ENCODE results near the gene TRAM2.

Gene TRAM2

GRCh38 chr6:52544602-52545405, 32.1 kb downstream of the TRAM2 start:
- DNase-seq = no peak

- DNase-seq = no peak
These were observed 32.9 kb downstream of the TRAM2 start for GRCh38 chr6:52543729-52544601.

- DNase-seq = no peak
These were observed 33.6 kb downstream of the TRAM2 start for GRCh38 chr6:52543262-52543661.

- no peak for DNase-seq
These were observed 35.7 kb downstream of the TRAM2 start for GRCh38 chr6:52541135-52541534.

- no peak for DNase-seq
These were observed 36.5 kb downstream of the TRAM2 start for GRCh38 chr6:52540286-52540902.

- DNase-seq = no peak
These were observed 37.3 kb downstream of the TRAM2 start for GRCh38 chr6:52539607-52540006.

- DNase-seq = no peak
These were observed 37.9 kb downstream of the TRAM2 start for GRCh38 chr6:52538901-52539354.

- no peak for DNase-seq
These were observed 38.5 kb downstream of the TRAM2 start for GRCh38 chr6:52538252-52538900.

GRCh38 chr6:52537001-52537753, 39.7 kb downstream of the TRAM2 start:
- DNase-seq = no peak

GRCh38 chr6:52536424-52536916, 40.4 kb downstream of the TRAM2 start:
- DNase-seq = no peak

GRCh38 chr6:52535711-52536423, 41.0 kb downstream of the TRAM2 start:
- no peak for DNase-seq

- DNase-seq = no peak
These were observed 41.9 kb downstream of the TRAM2 start for GRCh38 chr6:52534966-52535390.

- no peak for DNase-seq
These were observed 42.5 kb downstream of the TRAM2 start for GRCh38 chr6:52534363-52534762.

- DNase-seq = no peak
These were observed 43.4 kb downstream of the TRAM2 start for GRCh38 chr6:52533491-52533890.

GRCh38 chr6:52532457-52532856, 44.4 kb downstream of the TRAM2 start:
- no peak for DNase-seq

- no peak for DNase-seq
These were observed 45.0 kb downstream of the TRAM2 start for GRCh38 chr6:52531834-52532233.

- no peak for DNase-seq
These were observed 45.5 kb downstream of the TRAM2 start for GRCh38 chr6:52531396-52531795.

GRCh38 chr6:52530351-52530750, 46.5 kb downstream of the TRAM2 start:
- DNase-seq = no peak

- DNase-seq = no peak
These were observed 47.5 kb downstream of the TRAM2 start for GRCh38 chr6:52529311-52529710.

- no peak for DNase-seq
These were observed 49.4 kb downstream of the TRAM2 start for GRCh38 chr6:52527436-52527835.

GRCh38 chr6:52526634-52527033, 50.2 kb downstream of the TRAM2 start:
- no peak for DNase-seq

All from activated CD4-positive, CD25-positive, alpha-beta regulatory T cell treated with anti-CD3 and anti-CD28 coated beads, Interleukin-2, amount 50 U/mL, for 72 hours (primary cell).